ENCODE data around the gene MAGI1. TPM values are rescaled to one million over a fixed set of nuclear protein-coding genes. Genes with fewer than 3 reads are reported as not detected.

Gene MAGI1
- total RNA-seq, 2 donors from 2014 or later: 23.4 to 41.4 TPM

DNA sequence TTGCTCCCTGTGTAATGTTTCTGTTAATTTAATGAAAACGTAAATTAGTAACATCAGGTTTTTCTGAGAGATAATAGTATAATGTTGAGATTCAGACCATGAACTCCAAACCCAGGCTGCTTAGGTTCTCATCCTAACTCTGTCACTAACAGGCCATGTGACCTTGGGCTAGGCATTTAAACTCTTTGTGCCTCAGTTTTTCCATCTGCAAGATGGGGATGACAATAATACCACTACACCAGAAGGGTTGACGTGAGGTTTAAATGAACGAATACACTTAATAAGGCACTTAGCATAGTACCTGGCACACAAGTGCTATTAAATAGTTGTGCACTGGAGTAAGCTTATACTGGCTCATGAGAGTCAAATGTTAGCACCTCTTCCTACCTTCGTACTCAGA is 370.8 kb downstream of the MAGI1 start:
- H3K27ac ChIP-seq: no peak overlapping the region
- no peaks in the 10 kb centered on the region for H3K9me3 ChIP-seq
- DNase-seq: no peak
- H3K36me3 ChIP-seq: no peaks in the 10 kb centered on the region
- intact Hi-C loops (cut with DNase I): no loop called here
- H3K27me3 ChIP-seq: no peaks in the 10 kb centered on the region
- no peak overlapping the region for H3K4me3 ChIP-seq
- TF ChIP-seq, protein P1, sequence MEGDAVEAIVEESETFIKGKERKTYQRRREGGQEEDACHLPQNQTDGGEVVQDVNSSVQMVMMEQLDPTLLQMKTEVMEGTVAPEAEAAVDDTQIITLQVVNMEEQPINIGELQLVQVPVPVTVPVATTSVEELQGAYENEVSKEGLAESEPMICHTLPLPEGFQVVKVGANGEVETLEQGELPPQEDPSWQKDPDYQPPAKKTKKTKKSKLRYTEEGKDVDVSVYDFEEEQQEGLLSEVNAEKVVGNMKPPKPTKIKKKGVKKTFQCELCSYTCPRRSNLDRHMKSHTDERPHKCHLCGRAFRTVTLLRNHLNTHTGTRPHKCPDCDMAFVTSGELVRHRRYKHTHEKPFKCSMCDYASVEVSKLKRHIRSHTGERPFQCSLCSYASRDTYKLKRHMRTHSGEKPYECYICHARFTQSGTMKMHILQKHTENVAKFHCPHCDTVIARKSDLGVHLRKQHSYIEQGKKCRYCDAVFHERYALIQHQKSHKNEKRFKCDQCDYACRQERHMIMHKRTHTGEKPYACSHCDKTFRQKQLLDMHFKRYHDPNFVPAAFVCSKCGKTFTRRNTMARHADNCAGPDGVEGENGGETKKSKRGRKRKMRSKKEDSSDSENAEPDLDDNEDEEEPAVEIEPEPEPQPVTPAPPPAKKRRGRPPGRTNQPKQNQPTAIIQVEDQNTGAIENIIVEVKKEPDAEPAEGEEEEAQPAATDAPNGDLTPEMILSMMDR (IDR thresholded peaks at IDR 0.05): no peak
- no peak overlapping the region for H3K9ac ChIP-seq (ENCODE audit: low read depth in 2 of 2, low read length in 2 of 2)
- H3K4me1 ChIP-seq: no peaks in the 10 kb centered on the region

DNA sequence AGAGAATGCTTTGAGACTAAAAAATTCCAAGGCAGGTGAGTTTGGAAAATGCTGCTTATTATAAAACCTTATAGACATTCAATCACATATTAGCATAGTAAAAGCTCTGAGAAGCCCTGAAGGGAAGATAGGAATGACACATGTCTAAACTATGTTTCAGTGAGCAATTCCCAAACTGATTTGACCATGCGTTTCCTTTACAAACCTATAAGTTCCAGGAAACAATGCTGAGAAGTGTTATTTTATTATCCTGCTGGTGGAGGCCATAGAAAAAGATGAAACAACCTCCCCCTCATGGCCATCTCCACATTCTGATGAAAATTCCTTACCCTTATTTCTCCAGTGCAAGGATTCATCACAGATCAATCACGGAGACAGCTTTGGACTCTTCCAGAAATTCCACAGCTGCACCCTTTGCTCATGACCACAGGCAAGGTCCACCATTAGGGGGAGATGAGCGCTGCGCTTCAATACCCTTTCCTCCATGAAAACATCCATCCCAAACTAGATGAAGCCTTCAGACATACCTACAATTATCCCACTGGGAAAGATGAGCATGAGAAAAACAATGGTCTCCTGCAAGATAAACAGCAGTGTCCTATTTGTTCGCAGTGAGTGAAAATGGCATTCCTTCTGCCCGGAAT is 372.1 kb downstream of the MAGI1 start:
- Histone ChIP-seq H3K27me3 (no peaks in the 10 kb centered on the region), H3K27ac (no peak overlapping the region), H3K36me3 (no peaks in the 10 kb centered on the region), H3K9ac (ENCODE audit: low read depth in 2 of 2, low read length in 2 of 2) (no peak overlapping the region), H3K4me3 (no peak overlapping the region), H3K9me3 (no peaks in the 10 kb centered on the region), H3K4me1 (no peaks in the 10 kb centered on the region)
- DNase-seq: no peak
- intact Hi-C loops (cut with DNase I): no loop called here
- TF ChIP-seq, protein P1 (IDR thresholded peaks at IDR 0.05): no peak

DNA sequence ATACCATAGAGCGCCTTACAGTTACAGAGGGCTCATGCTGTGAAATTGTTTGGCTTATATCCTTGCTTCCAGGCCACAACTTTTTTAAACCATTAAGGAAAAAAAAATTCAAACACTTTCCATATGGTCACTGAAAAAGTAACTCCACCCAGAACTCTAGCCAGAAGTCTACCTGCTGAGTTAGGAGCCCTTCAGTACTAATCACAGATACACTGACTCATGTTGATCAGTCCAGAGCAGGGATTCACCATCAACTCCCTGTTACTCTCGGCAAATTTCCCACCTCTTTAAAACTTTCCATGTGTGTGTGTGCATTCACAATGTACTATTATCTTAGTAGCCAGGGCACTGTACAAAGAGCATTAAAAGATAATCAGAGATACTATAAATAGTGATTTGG is 372.8 kb downstream of the MAGI1 start:
- TF ChIP-seq, protein P1 (IDR thresholded peaks at IDR 0.05): no peak
- Histone ChIP-seq H3K27ac (no peak overlapping the region), H3K9me3 (no peaks in the 10 kb centered on the region), H3K36me3 (no peaks in the 10 kb centered on the region), H3K4me1 (no peaks in the 10 kb centered on the region), H3K9ac (ENCODE audit: low read depth in 2 of 2, low read length in 2 of 2) (no peak overlapping the region), H3K4me3 (no peak overlapping the region), H3K27me3 (no peaks in the 10 kb centered on the region)
- intact Hi-C loops (cut with DNase I): no loop called here
- DNase-seq: no peak

DNA sequence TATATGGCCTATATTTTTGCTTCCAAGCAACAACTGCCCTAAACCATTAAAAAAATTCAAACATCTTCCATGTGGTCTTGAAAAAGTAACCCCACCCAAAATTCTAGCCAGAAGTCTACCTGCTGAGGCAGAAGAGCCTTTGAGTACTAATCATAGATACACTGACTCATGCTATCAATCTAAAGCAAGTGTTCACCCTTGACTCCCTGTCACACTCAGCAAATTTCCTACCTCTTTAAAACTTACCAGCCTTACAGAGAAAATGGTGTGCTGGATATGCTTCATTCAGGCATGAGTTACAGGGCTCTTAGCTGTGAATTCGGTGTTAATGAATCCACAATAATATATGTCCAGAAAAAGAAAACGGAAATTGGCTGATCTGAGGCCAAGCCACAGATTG is 373.8 kb downstream of the MAGI1 start:
- Histone ChIP-seq H3K27me3 (no peaks in the 10 kb centered on the region), H3K4me3 (no peak overlapping the region), H3K4me1 (no peaks in the 10 kb centered on the region), H3K9ac (ENCODE audit: low read depth in 2 of 2, low read length in 2 of 2) (no peak overlapping the region), H3K36me3 (no peaks in the 10 kb centered on the region), H3K27ac (no peak overlapping the region), H3K9me3 (no peaks in the 10 kb centered on the region)
- TF ChIP-seq, protein P1 (IDR thresholded peaks at IDR 0.05): no peak
- intact Hi-C loops (cut with DNase I): no loop called here
- DNase-seq: no peak

DNA sequence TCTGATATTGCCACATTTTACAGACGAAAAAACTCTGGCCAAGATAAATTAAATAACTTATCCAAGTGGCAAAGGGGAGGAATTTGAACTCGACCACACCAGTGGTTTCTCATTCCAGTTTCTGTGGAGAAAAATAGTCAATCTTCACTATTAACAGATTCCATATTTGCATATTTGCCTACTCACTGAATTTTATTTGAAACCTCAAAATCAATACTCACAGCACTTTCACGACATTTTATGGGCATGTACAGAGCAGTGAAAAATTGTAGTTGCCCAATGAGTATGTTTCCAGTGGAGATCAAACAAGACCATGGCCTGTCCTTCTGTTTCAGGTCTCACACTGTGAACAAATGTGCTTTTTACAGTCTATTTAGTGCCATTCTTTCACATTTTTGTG is 374.3 kb downstream of the MAGI1 start:
- H3K9me3 ChIP-seq: no peaks in the 10 kb centered on the region
- intact Hi-C loops (cut with DNase I): no loop called here
- H3K27ac ChIP-seq: no peak overlapping the region
- no peak overlapping the region for H3K4me3 ChIP-seq
- TF ChIP-seq, protein P1 (IDR thresholded peaks at IDR 0.05): no peak
- DNase-seq: no peak
- no peaks in the 10 kb centered on the region for H3K27me3 ChIP-seq
- H3K4me1 ChIP-seq: no peaks in the 10 kb centered on the region
- H3K9ac ChIP-seq (ENCODE audit: low read depth in 2 of 2, low read length in 2 of 2): no peak overlapping the region
- H3K36me3 ChIP-seq: no peaks in the 10 kb centered on the region

Data from colonic mucosa (tissue), 4 donors.